Limb (tissue), 2 donors: ENCODE data around the gene SDC1.
"Not testable (repeated sequence)": the region's sequence is repeated elsewhere in the genome, so short reads cannot be mapped to it uniquely, and the experiment has no call there.

Experiments used
- DNase-seq, 2 donors: peaks; one replicate each; pipeline ENCODE4 v3.0.0-alpha.2; 2016; ENCODE audit errors: extremely low spot score in 2 of 2

The SDC1 gene

GRCh38 chr2:20198796-20199632 lies 25.9 kb downstream of the SDC1 start:
- no peak for DNase-seq

GRCh38 chr2:20198001-20198400 lies 26.9 kb downstream of the SDC1 start:
- DNase-seq, result no peak

- no peak for DNase-seq
These were observed 27.7 kb downstream of the SDC1 start for GRCh38 chr2:20197192-20197591.

GRCh38 chr2:20196657-20197161 lies 28.2 kb downstream of the SDC1 start:
- peak; percentile 38 to 74 for DNase-seq

GRCh38 chr2:20196053-20196656 lies 28.8 kb downstream of the SDC1 start:
- DNase-seq, result no peak

GRCh38 chr2:20195431-20196033 lies 29.4 kb downstream of the SDC1 start:
- DNase-seq, result no peak

- not testable (repeated sequence) for DNase-seq
These were observed 29.9 kb downstream of the SDC1 start for GRCh38 chr2:20195016-20195411.

- no peak for DNase-seq
These were observed 30.6 kb downstream of the SDC1 start for GRCh38 chr2:20194097-20195015.

- no peak for DNase-seq
These were observed 31.7 kb downstream of the SDC1 start for GRCh38 chr2:20193185-20193584.

GRCh38 chr2:20192781-20193180 lies 32.1 kb downstream of the SDC1 start:
- no peak for DNase-seq

GRCh38 chr2:20191714-20192569 lies 33.0 kb downstream of the SDC1 start:
- no peak for DNase-seq

- DNase-seq, result no peak
These were observed 33.8 kb downstream of the SDC1 start for GRCh38 chr2:20190876-20191713.

- no peak for DNase-seq
These were observed 34.8 kb downstream of the SDC1 start for GRCh38 chr2:20190170-20190569.

- DNase-seq, result no peak
These were observed 35.5 kb downstream of the SDC1 start for GRCh38 chr2:20189299-20189931.

- DNase-seq, result peak in 1 of 2 donors; percentile 59
These were observed 36.1 kb downstream of the SDC1 start for GRCh38 chr2:20188851-20189250.

- DNase-seq, result no peak
These were observed 36.7 kb downstream of the SDC1 start for GRCh38 chr2:20188201-20188600.

- DNase-seq, result no peak
These were observed 37.6 kb downstream of the SDC1 start for GRCh38 chr2:20187331-20187730.

- DNase-seq, result no peak
These were observed 38.1 kb downstream of the SDC1 start for GRCh38 chr2:20186855-20187187.
